HG02642 (cell line): ENCODE measurements around the gene GLRX3.
"Not testable (repeated sequence)": the region's sequence is repeated elsewhere in the genome, so short reads cannot be mapped to it uniquely, and the experiment has no call there.

Source experiments
- ATAC-seq: cut with Tn5 transposase; IDR thresholded peaks from one replicate; pipeline ENCODE4 v1.9.1; 2021; ENCODE audit warnings: mild to moderate bottlenecking; ENCODE audit not compliant: unreplicated experiment, poor library complexity

The GLRX3 gene

GRCh38 chr10:130136226-130137089 lies at the start of gene GLRX3:
Gene GLRX3 (plus strand): TSS chr10:130136391. CDS start chr10:130136421, 30 bp downstream.
- peak; percentile 91 for ATAC-seq

GRCh38 chr10:130090565-130090964 lies 45.6 kb upstream of the GLRX3 start:
- ATAC-seq: not testable (repeated sequence)

GRCh38 chr10:130099344-130099743 lies 36.8 kb upstream of the GLRX3 start:
- no peak for ATAC-seq

DNA sequence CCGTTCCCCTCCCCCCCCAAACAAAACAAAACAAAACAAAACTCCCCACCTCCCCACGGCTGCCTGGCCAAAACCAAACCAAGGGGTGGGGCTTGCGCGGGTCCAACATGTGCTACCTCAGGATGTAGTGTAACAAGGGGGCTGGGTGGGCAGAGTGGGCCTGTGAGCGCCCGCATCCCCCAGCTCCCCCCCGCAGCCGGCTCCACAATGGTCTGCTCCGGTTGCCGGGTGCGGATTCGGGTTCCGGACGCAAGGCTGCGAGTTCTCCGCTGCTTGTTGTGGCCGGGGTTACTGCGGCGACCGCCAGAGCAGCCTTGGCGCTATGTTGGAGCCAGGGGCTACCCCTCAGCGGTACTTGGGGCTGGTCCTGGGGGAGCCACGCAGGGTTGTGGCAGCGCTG lies 30.5 kb upstream of the GLRX3 start:
- ATAC-seq: no peak

DNA sequence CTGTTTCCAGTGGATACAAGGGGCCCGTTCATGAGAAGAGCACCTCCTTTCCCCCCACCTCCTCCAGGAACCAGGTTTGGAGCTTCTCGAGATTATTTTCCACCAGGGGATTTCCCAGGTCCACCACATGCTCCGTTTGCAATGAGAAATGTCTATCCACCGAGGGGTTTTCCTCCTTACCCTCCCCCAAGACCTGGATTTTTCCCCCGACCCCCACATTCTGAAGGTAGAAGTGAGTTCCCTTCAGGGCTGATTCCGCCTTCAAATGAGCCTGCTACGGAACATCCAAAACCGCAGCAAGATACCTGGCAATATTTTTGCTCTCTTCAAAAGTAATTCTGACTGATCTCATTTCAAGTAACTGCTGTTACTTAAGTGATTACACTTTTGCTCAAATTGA lies 28.0 kb upstream of the GLRX3 start:
- not testable (repeated sequence) for ATAC-seq

GRCh38 chr10:130108934-130109604 lies 27.1 kb upstream of the GLRX3 start:
- no peak for ATAC-seq

- ATAC-seq: no peak
Observed at GRCh38 chr10:130109796-130110245, 26.4 kb upstream of the GLRX3 start.

DNA sequence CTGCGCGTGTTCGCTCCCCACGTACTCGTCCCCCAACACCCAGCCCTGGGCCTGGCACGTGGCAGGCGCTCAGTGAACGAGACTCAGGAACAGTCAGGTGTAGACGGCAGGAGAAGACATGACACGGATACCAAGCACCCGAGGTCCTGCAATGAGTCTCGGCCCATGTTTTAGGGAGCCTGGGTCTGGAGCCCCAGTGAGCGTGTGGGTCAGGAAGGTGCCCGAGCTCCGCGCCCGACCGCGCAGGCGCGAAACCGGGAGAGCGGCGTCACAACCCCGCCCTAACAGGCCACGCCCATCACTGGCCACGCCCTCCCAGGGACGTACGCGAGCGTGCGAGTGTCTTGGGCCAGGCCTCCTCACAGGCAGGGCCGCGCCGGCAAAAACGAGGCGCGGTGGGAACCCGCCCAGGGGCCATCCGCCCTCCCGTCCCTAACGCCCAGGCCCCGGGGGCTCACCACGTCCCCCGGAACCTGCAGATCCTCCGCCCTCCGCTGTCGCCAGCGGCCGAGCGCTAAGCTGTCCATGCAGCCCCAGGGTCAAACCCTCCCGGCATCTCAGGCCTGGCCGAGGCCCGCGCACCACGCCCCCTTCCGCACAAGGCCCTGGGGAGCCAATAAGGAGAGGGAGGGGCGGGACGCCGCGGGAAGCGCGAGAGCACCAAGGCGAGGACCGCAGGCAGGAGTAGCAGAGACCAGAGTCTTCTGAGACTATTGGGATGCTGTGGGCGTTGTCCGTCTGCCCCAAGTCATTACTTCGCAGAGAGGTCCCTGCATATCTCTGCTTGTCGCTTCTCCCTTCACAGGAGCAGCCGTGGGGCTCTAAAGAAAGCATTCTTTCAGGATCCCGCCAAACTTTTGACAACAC lies 25.7 kb upstream of the GLRX3 start, which contains the start of gene C10orf143:
TSS of gene C10orf143 (minus strand) at position 585 of the 867 bp plus-strand sequence. CDS start at position 527, 58 bp downstream.
- peak; percentile 87 for ATAC-seq

GRCh38 chr10:130111113-130111851 lies 24.9 kb upstream of the GLRX3 start:
- peak; percentile 90 for ATAC-seq

DNA sequence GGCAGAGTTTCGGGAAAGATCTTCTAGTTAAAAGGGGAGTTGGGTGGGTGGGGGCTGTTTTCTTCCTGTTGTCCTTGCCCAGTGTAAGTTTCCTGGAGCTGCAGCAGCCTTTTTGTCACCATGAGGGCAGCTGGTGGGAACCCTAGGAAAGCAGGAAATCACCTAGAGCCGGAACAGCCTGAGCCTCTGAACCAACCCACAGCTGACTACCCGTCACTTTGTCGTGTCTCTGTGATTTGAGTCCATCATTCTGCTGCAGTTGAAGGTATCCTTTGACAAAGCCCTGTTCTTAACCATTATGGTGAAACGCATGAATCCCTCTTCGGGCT lies 24.4 kb upstream of the GLRX3 start:
- no peak for ATAC-seq

- no peak for ATAC-seq
Observed at GRCh38 chr10:130112821-130113220, 23.4 kb upstream of the GLRX3 start.

- not testable (repeated sequence) for ATAC-seq
Observed at GRCh38 chr10:130116942-130117341, 19.2 kb upstream of the GLRX3 start.

GRCh38 chr10:130117535-130117934 lies 18.7 kb upstream of the GLRX3 start:
- not testable (repeated sequence) for ATAC-seq

DNA sequence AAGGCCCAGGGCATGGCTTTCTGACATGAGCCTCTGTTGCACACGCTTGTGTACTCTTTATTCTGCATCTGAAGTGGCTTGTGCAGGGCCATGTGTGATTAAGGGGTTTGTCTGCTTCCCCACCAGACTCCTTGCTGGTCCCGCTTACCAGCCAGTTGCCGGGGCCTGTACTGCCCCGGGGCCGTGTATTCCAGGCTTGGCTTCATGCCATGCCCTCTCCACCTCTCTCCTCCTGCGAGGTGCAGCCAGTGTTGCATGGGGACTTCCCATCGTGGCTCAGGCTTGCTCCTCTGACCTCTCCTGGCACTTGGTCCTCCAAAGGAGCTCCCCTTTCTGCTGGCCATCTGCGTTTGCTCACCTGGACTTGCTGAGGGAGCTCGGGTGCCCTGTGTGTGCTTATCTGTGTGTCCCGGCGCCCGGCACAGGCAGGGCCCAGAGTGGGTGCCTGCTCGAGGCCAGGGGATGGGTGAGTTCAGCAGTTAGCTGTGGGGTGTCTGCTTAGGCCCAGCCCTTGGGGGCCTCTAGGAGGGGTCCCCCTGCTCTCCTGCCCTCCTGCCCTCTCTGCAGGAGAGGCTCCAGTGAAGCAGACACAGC lies 14.6 kb upstream of the GLRX3 start:
- no peak for ATAC-seq

DNA sequence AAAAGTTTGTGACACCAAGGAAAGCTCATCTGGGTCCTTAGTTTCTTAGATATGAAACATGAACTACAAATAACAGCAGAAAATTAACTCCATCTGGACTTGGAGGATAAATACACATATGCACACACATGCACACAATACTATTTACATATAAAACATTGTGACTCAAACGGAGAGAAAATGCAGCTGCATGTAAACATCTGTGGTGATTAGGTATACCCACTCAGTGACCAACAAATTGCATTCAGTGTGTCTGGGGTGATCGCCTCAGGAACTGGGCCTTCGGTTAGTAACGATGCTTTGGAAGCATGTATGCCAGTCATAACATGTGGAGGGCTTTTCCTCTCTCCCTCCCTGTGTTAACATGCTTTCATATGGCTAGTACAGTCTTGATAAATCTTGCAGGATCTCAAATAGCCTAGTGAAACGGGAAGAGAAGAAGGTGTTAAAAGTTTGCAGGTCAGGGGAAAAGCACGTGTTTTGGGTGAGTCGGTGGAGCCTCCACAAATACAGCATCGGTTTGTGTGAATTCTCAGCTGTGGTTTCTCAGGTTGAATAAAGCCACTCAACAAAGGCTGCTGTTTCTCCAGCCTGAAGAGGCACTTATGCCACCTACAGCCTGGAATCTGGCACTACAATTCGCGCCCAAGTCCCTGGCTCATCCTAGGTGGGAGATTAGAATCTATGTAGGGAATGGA lies 8.7 kb upstream of the GLRX3 start:
- ATAC-seq: peak; percentile 95

- ATAC-seq: no peak
Observed at GRCh38 chr10:130128062-130128781, 8.0 kb upstream of the GLRX3 start.

DNA sequence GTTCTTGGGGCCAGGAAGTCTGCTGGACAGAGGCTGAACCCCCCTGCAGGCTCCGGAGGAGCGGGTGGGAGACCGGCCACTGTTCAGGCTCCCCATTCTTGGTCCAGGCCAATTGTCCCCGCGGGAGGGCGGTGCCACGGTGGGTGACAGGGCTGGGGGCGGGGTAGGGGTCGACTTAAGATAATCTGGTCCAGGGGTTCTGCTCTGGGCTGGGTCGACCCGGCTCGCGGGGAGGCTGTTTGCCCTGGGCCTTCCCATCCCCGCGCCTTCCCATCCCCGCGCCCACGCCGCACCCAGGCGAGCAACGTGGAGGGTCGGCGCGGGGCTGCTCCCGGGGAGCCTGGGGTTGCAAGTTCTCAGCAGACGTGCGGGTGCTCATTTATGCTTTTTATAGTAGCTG lies 7.3 kb upstream of the GLRX3 start:
- no peak for ATAC-seq

GRCh38 chr10:130135676-130136225 lies 440 bp upstream of the GLRX3 start:
- no peak for ATAC-seq
